ENCODE data around the gene MTSS2.

Gene MTSS2

DNA sequence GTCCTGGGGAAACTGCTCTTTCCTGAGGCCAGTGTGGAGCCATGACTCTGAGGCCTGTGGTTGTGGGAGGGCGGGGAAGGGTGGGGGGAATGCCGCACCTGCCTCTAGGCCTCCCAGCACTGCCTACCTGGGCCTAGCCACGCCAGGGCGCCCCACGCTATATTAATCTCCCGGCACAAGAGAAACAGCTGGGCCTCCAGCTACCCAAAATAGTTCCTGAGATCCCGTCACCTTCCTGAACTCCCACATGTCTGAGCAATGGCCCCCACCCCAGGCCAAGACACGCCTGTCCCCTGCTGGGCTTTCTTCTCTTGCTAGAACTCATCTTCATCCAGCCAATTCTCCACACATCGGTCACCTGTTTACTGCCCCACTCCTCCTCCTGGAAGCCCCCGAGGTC lies 13.0 kb upstream of the MTSS2 start:
- DNase-seq = no peak

DNA sequence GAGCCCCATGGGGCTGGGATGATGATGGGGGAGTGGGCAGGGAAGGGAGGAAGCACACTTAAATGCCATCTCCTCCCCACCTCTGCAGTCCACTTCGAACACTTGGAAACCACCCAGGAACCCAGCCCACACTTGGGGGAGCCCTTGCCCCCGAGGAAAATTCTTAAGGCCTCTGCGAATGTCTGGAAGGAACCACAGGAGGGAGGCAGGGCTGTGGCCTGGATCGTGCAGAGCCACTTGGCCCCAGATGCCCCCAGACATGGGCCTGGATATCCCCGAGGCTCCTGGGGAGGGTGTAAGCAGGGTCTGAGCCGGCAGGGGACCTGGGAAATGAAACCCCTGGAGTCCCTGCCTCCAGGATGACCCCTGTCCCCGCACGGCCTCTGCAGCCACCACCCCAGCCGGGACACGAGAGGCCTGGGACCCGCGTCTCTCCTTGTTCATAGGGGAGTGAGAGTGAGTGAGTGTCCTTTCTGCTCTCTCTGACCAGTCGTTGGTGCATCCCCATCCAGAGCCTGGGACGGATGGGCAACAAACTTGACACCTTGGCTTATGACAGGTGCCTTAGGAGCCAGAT lies 11.8 kb upstream of the MTSS2 start:
- no peak for DNase-seq

- DNase-seq = no peak
Measured at GRCh38 chr16:70696952-70697593, 11.2 kb upstream of the MTSS2 start.

GRCh38 chr16:70696355-70696754 lies 10.5 kb upstream of the MTSS2 start:
- DNase-seq = no peak

DNA sequence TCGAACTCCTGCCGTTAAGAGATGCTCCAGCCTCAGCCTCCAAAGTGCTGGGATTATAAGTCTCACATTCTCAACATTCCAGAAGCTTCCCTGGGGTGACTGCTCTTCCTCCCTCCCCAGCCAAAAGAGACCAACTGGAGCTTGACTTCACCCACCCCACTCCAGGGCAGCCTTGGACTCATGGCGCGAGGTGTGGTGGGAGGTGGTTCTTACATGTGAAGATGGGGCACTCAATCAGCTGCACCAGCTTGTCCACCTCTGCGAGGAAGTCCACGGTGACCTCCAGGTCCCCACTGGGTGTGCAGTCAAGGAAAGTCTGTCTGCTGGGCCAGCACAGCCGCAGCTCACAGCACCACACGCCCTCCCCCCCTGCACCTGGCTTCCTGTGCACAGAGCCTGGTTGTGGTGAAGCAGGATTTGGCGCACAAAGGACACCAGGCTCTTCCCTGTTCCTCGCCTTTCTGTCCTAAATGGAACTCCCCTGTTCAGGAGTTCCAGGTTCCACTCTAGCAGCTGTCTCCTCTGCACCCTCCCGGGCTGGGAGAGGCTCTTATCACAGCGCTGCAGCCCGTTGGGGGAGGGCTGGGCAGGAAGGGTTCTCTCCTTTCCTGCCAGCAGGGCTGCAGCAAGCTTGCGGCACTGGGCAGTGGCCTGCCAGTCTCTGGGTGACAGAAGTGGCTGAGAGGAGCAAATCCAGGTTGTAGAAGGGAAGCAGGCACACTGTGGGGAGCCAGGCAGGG lies 9.6 kb upstream of the MTSS2 start:
- no peak for DNase-seq

DNA sequence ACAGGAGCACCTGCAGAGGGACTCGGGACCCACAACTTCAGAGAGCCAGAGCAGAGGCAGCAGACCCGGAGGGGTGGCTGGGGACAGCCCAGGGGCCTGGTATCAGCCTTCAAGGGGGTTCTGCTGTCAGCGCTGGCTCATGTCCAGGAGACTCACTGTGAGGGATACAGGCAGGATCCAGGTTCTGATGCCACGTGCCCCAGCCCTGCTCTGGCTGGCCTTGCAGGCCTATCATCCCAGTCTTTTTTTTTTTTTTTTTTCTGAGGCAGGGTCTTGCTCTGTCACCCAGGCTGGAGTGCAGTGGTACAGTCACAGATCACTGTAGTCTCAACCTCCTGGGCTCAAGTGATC lies 9.0 kb upstream of the MTSS2 start:
- DNase-seq = no peak

DNA sequence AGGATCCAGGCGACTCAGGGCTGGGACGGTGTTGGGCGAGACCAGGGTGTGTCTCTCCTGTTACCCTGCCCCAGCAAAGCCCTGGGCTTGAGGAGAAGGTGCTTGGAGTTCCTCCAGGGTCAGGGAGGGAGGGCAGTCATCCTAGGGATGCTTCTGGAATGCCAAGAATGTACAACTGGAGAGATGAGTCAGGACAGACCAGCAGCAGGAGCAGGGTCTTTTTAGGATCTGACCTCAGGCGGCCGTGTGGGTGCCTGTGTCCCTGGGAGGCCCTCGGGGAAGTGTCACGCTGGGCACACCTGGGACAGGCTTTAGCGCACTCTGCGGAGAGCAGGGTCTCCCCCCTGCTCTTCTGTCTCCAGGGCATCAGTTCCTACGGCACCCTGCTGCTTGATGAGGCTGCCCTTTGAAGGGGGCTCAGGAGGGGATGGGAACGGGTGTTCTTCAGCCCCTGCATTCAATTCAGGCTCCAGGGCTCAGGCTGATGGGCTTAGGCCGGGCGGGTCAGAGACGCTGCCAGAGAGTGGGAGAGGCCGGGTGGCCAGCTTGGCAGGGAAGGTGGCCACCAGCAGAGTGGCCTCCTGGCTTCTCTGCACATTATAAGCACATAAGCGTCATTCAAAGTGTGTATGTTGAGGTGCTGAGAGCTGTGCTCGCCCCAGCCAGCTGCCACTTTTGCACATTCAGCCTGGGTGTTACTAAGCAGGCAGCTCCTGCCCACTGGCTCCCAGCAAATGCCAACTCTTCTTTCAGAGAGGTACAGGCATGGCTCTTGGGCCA lies 8.4 kb upstream of the MTSS2 start:
- no peak for DNase-seq

GRCh38 chr16:70692873-70693671 lies 7.2 kb upstream of the MTSS2 start:
- no peak for DNase-seq

GRCh38 chr16:70692130-70692872 lies 6.4 kb upstream of the MTSS2 start:
- no peak for DNase-seq

DNA sequence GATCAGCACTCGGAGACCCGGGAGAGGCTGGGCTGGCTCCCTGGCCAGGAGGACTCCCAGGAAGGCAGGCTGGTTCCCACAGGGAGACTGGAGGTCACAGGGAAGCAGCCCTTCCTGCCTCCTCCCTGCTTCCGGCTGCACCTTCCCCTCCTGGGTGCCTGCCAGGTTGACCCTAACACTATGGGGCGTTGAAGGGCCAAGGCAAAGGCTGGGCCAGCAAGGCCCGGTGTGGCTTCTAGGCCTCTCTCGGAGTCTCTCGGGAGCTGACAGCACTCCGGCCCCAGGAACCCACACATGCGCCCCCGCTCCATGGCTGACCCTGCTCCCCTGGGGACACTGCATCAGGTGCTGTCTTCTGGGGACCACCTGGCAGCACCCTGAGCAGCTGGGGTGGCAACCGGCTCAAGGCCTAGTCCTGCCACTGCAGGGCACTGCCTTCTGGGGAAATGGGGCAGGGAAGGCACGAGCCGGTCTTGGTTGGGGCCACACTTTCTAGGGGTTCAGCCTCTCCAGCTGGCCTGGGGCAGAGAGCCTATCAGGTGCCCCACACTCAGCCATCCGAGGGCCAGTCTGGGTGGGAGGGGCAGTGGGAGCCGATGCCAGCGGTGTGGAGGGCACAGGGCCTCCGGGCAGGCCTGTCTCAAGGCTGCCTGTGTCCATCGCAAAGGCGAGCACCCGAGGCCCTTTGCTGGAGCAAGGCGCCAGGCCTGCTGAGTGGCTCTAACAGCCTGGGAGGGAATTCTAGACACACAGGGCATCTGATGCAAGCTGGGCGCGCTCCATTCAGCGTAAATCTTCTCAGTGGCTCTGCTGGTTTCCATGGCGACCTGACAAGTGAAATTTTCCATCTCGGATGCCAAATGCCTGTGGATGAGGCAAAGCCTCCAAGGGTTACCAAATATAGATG lies 5.6 kb upstream of the MTSS2 start:
- peak; percentile 93 to 94 for DNase-seq

- DNase-seq = no peak
Measured at GRCh38 chr16:70689970-70690891, 4.4 kb upstream of the MTSS2 start.

DNA sequence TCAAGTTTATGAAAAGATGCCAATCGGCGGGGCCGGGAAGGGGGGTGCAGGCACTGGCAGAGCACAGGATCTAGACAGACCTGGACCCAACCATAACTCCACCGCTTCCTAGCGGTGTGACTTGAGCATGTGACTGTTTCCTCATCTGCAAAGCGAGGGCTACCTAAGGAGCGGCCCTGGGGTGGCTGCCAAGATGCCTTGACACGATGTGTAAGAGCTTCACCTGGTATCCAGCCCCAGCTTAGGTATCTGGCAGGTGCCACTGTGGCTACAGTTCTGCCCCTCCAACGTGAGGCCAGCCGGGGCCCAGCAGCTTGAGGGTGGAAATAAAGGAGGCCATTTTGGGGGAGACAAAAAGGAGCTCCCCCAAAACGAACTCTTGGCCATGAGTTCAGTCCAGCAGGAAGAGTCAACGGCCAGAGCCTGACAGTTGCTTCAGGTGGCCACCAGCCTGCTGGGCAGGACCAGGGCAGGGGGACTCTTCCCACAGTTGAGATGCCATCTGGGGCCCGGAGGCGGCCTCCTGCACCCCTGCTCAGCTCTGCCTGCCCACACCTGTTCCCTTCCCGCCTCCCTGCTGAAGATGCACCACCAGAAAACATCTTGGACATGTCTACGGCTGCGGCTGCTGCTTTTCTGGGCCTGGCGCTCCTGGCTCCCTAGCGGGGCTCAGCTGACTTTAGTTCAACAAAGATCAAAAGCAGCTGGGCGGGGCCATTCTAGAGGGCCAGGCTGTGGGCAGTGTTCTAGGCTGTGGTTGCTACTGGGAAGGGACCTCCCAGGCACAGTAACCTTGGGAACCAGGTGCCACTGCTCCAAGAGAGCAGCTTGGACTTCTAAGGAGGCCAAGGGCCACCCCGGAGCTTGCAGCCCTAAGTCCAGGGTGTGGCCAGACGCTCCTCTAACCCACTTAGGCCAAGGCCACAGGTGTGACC lies 3.4 kb upstream of the MTSS2 start:
- DNase-seq = no peak

- DNase-seq = peak; percentile 27 to 65
Measured at GRCh38 chr16:70688246-70688742, 2.4 kb upstream of the MTSS2 start.

- DNase-seq = no peak
Measured at GRCh38 chr16:70687671-70688245, 1.9 kb upstream of the MTSS2 start.

GRCh38 chr16:70687102-70687511 lies 1.3 kb upstream of the MTSS2 start:
- DNase-seq = no peak

DNA sequence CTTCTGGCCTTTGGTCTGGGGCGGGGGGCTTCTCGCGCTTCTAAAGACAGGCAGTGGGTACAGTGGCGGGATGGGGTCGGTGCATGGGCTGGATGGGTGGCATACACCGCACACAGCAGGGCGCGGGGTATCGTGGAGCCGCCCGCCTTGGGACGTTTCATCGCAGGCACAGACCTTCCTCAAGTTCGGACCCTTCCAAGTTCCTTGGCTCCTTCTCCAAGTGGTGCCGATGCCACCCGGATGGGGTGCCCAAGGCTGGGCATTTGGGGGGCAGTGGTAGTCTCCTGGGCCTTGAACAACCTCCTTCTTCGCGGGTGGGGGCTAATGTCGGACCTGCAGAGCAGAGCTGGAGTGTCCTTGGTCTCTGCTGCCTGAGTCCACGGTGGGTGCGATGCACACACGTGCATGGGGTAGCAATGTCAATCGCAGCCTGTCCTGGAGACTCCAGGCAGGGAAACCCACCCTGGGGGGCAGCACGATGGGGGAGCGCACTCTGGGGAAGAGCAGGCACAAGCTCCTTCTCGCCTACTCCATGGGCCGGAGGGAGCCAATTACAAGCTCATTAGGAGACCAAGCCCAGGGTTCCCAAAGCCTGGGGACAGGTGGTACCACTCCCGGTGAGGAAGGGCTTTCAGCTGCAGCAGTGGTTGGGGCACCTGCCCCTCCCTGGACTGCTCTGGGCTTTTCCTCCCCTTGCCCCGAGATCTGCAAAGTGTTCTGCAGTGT lies 686 bp upstream of the MTSS2 start:
- DNase-seq = no peak
